Stimulated activated CD4-positive, alpha-beta T cell treated with anti-CD3 and anti-CD28 coated beads, Interleukin-2, amount 100 ng/mL, for 48 hours (primary cell): Measurements from ENCODE around the gene SLC35D3.
"Not testable (repeated sequence)": the region's sequence is repeated elsewhere in the genome, so short reads cannot be mapped to it uniquely, and the experiment has no call there.

Experiments
- DNase-seq, 2 donors: peaks; one replicate each; pipeline ENCODE4 v3.0.0-alpha.2; 2020

Gene SLC35D3

GRCh38 chr6:136967876-136968752 lies 46.0 kb downstream of the SLC35D3 start:
- DNase-seq, result peak; percentile 57 to 61

- no peak for DNase-seq
Measured at GRCh38 chr6:136968837-136969236, 46.7 kb downstream of the SLC35D3 start.

- no peak for DNase-seq
Measured at GRCh38 chr6:136969433-136969832, 47.3 kb downstream of the SLC35D3 start.

- DNase-seq, result no peak
Measured at GRCh38 chr6:136969930-136970329, 47.8 kb downstream of the SLC35D3 start.

GRCh38 chr6:136971609-136972008 lies 49.5 kb downstream of the SLC35D3 start:
- no peak for DNase-seq

GRCh38 chr6:136973781-136974180 lies 51.7 kb downstream of the SLC35D3 start:
- not testable (repeated sequence) for DNase-seq
